Liver (tissue), 3 donors: ENCODE results near the gene VN1R2.

ENCODE experiments used
- EGR1 ChIP-seq, 2 donors: IDR thresholded peaks; 2 replicates each; pipeline ENCODE4 v1.6.1; 2016 to 2018; ENCODE audit warnings: antibody characterized with exemption in 2 of 2, low read depth in 2 of 2
- GABPA ChIP-seq, 2 donors: IDR thresholded peaks in 1 of 2; conservative IDR thresholded peaks in 1 of 2; 2 replicates each; pipeline ENCODE4 v1.6.1; 2016; ENCODE audit warnings: antibody characterized with exemption in 2 of 2, mild to moderate bottlenecking in 1 of 2, moderate library complexity in 1 of 2
- HNF4G ChIP-seq: IDR thresholded peaks from 2 replicates; pipeline ENCODE4 v1.6.1; 2016; ENCODE audit warnings: antibody characterized with exemption
- JUND ChIP-seq, 2 donors: IDR thresholded peaks; 2 replicates each; pipeline ENCODE4 v1.6.1; 2016; ENCODE audit warnings: antibody characterized with exemption in 2 of 2
- RAD21 ChIP-seq, 2 donors: IDR thresholded peaks; 2 replicates each; pipeline ENCODE4 v1.6.1; 2016; ENCODE audit warnings: antibody characterized with exemption in 2 of 2, mild to moderate bottlenecking in 2 of 2
- RXRA ChIP-seq, 2 donors: IDR thresholded peaks; 2 replicates each; pipeline ENCODE4 v1.6.1; 2017 to 2018; ENCODE audit warnings: antibody characterized with exemption in 2 of 2, mild to moderate bottlenecking in 1 of 2
- SP1 ChIP-seq: IDR thresholded peaks from 2 replicates; pipeline ENCODE4 v1.6.1; 2018; ENCODE audit warnings: antibody characterized with exemption, mild to moderate bottlenecking
- TAF1 ChIP-seq: conservative IDR thresholded peaks from 2 replicates; pipeline ENCODE4 v1.6.1; 2016; ENCODE audit warnings: antibody characterized with exemption, mild to moderate bottlenecking
- YY1 ChIP-seq: IDR thresholded peaks from 2 replicates; pipeline ENCODE4 v1.6.1; 2016; ENCODE audit warnings: antibody characterized with exemption, mild to moderate bottlenecking
- TF ChIP-seq, protein P1 (sequence below): fragments of 150-350 bp; IDR thresholded peaks from 2 replicates; pipeline ENCODE4 v1.5.1; 2017; ENCODE audit warnings: improper control_type of control experiment, low read depth, low read length; ENCODE audit not compliant: missing input control
- TF ChIP-seq, protein P2 (sequence below): IDR thresholded peaks from 2 replicates; pipeline ENCODE4 v1.6.1; 2016; ENCODE audit warnings: antibody characterized with exemption, mild to moderate bottlenecking
- donor health status: healthy.
- donor health status: healthy.

DNA sequence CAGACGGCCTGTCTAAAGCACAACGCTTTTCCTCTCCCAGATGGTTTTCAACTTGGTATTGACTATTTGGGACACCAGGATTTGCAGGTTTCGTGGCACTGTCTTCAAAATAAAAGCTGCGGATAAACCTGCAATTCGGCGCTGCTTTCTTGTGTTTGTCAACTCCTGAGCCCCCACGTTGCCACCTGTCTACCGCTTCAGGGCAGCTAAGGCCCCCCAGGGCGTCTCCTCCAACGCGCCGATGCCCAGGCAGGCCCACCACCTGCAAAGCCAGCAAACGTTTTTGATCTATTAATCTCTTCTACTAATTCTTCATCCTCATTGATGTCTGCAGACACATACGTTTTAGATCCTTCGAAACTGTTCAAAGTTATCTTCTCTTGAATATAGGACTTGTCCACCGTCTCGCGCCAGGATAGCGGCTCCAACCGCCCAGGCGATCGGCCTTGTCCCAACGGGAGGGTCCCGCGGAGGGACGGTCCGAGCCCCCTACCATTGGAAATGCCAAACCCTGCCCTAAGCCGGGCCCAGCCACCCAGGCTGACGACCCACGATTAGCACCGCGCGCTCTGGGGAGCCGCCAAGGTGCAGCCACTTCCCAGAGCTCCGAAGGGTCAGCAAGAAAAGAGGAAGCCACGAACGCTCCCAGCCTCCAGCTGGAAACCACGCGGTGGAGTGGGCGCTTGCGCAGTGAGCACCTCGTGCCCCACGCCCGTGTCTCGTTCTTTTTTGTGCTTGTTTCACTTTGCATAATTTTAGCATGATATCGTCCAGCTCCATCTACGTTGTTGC lies 32.9 kb downstream of the VN1R2 start:
- TF ChIP-seq JUND (IDR thresholded peaks at IDR 0.05) (no peak), RXRA (IDR thresholded peaks at IDR 0.05) (no peak), RAD21 (IDR thresholded peaks at IDR 0.05) (no peak), YY1 (no peak), HNF4G (no peak), TAF1 (no peak), EGR1 (IDR thresholded peaks at IDR 0.05; ENCODE audit: low read depth in 2 of 2) (no peak), GABPA (IDR thresholded peaks at IDR 0.05 in 1 of 2, conservative IDR thresholded peaks at IDR 0.05 in 1 of 2) (no peak), SP1 (no peak)
- TF ChIP-seq, protein P1, sequence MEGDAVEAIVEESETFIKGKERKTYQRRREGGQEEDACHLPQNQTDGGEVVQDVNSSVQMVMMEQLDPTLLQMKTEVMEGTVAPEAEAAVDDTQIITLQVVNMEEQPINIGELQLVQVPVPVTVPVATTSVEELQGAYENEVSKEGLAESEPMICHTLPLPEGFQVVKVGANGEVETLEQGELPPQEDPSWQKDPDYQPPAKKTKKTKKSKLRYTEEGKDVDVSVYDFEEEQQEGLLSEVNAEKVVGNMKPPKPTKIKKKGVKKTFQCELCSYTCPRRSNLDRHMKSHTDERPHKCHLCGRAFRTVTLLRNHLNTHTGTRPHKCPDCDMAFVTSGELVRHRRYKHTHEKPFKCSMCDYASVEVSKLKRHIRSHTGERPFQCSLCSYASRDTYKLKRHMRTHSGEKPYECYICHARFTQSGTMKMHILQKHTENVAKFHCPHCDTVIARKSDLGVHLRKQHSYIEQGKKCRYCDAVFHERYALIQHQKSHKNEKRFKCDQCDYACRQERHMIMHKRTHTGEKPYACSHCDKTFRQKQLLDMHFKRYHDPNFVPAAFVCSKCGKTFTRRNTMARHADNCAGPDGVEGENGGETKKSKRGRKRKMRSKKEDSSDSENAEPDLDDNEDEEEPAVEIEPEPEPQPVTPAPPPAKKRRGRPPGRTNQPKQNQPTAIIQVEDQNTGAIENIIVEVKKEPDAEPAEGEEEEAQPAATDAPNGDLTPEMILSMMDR = no peak
- TF ChIP-seq, protein P2, sequence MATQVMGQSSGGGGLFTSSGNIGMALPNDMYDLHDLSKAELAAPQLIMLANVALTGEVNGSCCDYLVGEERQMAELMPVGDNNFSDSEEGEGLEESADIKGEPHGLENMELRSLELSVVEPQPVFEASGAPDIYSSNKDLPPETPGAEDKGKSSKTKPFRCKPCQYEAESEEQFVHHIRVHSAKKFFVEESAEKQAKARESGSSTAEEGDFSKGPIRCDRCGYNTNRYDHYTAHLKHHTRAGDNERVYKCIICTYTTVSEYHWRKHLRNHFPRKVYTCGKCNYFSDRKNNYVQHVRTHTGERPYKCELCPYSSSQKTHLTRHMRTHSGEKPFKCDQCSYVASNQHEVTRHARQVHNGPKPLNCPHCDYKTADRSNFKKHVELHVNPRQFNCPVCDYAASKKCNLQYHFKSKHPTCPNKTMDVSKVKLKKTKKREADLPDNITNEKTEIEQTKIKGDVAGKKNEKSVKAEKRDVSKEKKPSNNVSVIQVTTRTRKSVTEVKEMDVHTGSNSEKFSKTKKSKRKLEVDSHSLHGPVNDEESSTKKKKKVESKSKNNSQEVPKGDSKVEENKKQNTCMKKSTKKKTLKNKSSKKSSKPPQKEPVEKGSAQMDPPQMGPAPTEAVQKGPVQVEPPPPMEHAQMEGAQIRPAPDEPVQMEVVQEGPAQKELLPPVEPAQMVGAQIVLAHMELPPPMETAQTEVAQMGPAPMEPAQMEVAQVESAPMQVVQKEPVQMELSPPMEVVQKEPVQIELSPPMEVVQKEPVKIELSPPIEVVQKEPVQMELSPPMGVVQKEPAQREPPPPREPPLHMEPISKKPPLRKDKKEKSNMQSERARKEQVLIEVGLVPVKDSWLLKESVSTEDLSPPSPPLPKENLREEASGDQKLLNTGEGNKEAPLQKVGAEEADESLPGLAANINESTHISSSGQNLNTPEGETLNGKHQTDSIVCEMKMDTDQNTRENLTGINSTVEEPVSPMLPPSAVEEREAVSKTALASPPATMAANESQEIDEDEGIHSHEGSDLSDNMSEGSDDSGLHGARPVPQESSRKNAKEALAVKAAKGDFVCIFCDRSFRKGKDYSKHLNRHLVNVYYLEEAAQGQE = no peak
